ENCODE results near the gene PAK1.
"Not testable (repeated sequence)": the region's sequence is repeated elsewhere in the genome, so short reads cannot be mapped to it uniquely, and the experiment has no call there.

The PAK1 gene

DNA sequence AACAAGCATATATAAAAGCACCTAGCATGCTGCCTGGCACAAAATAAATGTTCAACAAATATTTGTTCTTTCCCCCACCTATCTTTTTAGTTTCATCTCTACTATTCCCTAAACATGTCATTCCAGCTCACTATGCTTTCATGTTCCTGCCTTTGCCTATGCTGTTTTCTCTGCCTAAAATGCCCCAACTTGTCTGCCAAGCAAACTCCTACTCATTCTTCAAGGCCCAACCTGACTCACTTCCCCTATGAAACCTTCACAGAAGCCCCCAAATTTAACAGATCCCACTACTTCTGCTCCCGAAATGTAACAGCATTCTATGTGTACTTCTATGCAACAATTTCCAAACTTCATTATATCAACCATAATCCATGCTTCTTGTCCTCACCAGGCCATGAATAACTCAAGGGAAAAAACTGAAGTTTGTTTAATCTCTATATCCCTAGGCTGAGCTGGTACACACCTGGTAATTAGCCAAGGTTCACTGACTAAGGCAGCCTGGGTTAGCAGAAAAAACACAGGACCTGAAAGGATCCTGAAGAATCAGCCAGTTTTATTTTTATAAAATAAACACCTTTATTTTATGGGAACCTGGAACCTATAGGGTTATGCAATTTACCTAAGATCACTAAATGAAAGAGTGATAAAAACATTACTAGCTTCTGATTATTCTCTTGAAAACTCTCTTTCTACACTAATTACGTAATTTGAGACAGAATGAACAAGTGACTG is 72.2 kb downstream of the PAK1 start:
- peak; percentile 96 for DNase-seq

DNA sequence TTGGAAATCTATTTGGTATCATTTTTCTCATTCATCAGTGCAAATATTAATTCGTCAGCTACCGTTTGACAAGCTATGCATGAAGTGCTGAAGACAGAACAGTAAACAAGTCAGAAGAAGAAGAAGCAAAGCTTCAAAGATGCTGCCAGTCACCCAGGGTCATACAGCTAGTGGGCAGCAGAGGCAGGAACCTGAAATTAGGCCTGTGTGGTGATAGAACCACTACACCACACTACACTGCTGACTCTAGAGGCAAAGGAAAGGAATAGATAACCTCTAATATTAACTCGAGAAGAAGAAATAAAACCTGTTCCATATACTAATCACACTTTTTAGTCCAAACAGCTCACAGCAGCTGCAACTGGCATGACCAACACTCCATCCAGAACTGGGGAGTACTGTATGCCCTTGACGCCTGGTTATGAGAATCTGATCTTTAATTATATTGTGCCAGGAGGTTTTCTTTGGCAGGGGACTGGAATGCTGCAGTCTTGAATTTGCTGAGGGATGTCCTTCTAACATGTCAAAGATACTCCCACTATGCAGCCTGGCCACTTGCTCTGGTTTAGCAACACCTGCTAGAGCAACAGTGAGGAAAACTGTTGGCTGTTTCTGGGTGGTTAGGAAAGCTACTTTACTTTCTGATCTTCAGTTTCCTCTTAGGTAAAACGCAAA is 73.0 kb downstream of the PAK1 start:
- no peak for DNase-seq

DNA sequence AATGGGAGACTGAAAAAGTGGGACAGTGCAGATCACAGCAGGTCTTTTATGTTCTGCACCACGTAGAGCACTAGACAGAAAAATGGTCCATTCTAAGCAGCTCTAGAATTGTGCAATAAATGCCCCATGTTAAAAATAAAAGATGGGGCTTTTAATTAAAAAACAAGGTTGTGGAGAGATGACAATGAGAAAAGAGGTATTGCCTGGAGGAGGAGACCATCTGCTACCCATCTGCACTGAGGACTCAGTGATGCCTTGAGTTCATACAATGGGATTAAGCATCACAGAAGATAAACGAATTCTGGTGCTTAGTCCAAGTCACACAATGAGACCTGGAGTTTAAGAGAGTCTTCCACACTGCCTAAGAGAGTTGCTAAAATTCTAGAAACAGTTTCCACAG is 73.6 kb downstream of the PAK1 start:
- DNase-seq: no peak

DNA sequence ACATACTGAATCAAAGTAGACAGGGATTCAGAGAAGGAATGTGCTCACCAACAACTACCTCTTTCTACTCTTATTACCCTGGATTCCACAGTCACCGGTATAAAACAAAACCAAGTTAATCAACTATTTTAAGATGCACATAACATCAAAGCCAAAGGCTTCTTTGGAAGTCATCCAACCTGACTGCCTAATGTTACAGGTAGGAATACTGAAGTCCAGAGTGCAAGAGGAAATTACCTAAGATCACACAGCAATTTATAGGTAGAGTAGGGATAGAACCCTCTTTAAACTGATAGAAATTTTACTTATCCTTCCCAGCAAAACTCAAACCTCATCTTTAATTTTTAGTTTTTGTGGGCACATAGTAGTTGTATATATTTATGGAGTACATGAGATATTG is 76.3 kb downstream of the PAK1 start:
- DNase-seq: no peak

DNA sequence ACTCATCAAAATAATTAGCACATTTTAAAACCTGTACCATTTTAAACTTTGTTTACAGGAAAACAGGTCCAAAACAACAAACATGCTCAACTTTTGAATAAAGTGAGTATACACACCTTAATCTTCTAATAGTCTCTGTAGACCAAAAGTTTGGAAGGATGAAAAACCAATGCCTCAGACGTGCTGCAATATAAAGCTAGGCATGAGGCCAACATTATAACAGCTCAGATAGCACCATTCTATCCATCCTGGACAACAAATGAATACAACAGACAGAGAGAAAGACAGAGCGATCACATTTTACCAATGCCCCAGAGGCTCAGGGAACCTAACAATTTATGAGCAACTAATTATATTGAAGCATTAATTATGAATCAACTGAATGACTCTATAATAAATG is 77.0 kb downstream of the PAK1 start:
- DNase-seq: peak; percentile 26

DNA sequence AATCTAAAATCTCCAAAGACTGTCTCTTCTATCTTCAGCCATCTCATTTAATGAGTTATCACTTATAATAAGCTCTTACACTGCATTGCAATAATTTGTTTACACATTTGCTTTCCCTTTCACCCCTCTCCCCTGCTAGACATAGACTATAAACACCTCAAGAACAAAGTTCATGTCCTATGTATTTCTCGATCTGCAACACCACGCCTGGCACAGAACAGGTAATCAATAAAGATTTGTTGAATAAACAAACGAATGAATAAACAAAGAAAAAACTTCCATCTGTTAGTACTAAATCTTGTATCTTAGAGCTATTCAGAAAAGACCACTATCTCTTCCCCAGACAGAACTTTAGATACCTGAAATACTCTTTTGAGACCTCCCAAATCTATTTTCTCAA is 77.6 kb downstream of the PAK1 start:
- no peak for DNase-seq

DNA sequence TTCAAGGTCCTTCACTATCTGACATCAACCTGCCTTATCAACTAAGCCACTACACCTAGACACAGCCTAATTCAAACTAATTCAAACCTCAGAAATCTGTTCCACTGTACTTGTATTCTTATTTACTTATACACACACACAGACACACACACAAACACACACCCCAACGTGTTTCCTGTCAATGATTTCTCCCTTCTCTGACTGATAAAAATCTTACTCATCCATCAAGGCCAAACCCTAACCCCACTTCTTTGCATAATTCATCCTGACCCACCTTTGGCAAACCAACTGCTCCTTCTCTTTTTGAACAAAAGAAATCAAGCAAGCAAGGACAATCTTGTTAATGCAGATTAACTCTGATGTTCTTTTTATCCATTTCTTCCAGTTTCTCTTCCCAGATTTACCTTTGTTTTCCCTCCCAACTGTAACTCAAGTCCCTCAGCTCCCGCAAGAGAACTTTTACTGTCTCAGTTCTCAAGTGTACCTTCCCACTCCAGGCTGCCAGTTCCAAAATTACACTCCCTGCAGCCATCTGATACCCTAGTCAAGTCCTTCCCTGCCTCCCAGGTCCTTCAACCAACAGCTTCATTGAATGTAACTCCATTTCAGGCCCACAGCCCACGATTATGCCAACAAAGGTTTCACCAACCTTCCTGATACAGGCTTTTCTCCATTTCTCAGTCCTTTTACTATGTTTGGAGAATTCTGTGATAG is 78.3 kb downstream of the PAK1 start:
- DNase-seq: no peak

DNA sequence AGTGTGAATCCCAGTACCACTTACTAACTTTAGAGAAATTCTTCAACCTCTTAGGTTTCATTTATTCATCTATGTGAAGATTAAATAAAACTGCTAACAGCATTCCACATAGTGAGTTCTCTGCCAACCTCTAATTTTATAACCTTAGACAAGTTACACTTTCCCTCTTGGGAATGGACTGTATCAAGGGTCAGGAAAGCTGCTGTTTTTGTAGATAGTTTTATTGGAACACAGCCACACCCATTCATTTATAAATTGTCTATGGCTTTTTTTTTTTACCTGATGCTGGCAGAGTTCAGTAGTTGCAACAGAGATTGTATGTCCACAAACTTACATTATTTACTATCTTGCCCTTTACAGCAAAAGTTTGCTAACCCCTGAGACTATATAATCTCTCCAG is 81.1 kb downstream of the PAK1 start:
- no peak for DNase-seq

DNA sequence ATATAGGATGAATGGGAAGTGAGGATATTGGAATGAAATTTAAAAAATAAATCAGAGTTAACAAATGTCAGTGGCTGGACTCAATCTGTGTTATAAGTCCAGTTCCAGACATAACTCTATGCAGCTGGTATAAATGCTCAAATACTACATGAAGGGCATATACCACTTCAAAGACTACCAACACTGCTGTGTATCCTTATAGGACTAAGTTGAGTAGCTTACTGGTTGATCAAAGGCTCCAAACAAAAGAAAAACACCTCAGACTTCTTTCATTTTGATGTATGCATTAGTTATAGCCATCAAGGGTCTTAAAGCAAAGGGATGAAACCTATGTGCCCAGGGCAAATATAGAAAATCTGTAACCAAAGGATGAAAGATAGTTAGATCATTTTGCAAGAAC is 86.2 kb downstream of the PAK1 start:
- DNase-seq: no peak

DNA sequence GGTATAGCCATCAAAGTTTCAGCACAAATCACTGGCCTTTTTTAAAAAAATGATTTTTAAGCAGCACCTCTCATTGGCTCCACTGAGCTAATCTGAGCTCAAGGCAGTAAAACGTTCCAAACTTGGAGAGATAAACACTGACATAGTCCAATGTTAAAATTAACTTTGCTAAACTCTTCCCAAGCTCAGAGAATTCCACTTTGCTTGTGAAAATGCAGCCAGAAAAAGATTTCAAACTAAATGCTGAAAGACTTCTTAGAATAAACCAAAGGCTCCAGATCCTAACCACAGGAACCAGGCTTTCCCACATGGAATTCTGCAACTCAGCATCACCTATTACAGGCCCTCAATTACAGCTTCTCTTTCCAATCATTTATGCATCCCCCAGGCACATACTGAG is 87.7 kb downstream of the PAK1 start:
- no peak for DNase-seq

DNA sequence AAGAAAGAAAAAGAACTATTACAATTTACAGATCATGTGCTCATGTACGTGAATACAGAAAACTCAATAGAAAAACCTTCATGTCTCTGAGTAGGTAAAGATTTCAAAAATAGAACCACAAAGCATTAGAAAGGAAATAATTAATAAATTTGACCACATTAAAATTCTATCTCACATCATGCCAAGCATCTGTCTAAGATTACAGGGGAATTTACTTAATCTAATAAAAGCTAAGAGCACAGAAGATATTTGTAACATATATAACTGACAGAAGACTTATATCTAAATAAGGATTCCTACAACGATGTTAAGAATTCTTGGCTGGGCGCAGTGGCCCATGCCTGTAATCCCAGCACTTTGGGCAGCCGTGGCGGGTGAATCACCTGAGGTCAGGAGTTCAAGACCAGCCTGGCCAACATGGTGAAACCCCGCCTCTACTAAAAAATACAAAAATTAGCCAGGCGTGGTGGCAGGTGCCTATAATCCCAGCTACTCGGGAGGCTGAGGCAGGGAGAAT is 88.6 kb downstream of the PAK1 start:
- not testable (repeated sequence) for DNase-seq

DNA sequence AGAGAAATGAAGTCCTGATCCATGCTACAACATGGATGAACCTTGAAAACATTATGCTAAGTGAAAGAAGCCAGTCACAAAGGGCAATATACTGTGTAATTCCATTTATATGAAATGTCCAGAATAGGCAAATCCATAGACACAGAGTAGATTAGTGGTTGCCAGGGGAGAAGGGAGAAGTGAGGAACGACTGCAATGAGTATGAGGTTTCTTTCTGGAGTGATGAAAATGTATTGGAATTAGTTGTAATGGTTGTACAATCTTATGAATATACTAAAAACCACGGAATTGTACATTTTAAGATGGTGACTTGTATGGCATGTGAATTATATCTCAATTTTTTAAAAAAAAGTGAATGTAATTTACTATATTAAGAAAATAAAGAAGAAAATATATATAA is 89.3 kb downstream of the PAK1 start:
- no peak for DNase-seq

DNA sequence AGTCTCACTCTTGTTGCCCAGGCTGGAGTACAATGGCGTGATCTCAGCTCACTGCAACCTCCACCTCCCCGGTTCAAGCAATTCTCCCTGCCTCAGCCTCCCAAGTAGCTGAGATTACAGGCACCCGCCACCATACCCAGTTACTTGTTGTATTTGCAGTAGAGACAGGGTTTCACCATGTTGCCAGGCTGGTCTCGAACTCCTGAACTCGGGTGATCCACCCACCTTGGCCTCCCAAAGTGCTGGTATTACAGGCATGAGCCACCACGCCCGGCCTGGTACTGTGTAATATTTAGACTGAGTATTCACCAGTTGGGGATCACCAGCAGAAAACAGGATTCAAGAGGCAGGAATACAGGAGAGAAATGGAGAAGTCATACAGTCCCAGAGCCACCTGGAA is 90.5 kb downstream of the PAK1 start:
- not testable (repeated sequence) for DNase-seq

DNA sequence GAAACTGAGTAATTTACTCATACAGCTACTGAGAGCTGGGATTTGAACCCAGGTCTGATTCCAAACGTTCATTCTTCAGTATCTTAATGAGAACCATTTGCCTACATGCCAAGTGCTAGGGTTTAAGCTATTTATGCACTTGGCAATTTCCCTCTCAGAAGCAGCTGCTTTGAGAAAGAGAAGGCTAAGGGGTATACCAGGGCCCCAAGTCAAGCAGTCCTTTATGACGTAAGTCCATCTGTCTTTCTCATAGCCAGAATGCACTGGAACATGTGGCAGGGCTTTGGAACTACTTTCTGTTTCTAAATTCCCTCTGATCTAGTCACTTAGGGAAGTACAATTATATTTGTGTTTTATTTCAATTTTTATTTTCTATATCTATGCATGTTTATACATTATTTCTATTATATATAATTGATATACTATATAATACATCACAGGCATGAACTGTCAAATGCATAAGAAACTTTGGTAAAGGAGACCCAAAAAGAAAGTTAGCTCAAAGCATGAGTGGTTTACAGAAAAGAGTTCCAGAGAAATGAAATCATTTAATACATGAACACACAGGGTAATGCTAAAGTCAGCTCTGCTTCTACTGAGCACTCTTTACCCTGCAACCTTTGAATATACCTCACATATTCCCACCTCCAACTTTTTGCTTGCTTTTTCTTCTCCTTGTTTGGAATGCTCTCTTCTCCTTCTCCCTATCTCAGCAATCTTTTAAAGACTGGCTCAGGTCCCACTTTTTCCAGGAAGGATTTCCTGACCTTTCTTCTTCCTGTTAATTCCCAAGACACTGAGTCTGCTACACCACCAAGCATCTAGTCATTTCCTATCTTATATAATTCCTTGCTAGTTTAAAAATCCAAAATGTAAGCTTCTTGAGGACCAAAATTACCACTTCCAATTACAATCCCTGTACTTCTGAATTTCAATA is 91.9 kb downstream of the PAK1 start:
- DNase-seq: no peak

DNA sequence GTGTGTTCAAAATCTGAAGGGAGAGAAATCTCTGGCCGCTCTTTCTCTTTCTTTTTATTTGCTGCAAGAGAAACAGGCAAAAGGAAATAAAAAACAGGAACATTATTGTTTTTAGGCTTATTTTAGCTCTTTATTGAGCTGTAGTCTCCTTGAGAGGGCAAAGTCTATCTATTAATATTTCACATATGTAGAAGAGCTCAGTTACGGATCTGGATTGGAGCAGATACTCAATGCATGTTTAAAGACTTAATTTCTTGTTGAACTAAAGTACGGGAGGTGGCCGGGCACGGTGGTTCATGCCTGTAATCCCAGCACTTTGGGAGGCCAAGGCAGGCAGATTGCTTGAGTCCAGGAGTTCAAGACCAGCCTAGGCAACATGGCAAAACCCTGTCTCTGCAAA is 94.0 kb downstream of the PAK1 start:
- no peak for DNase-seq

DNA sequence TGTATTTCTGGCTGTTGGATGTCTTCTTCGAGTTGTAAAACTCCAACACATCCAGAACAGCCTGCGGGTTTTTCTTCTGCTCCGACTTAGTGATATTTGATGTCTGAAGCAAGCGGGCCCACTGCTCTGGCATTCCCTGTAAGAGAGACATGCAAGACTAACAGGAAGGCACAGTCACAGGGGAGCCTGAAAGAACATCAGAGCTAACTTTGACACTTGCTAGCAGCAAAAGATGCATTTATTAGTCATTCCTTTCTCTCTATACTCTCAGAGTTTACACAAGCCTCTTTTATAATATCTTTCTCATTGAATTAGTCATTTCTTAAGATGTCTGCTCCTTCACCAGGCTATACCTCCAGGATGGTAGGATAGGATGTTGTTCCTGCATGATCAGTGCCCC is 94.6 kb downstream of the PAK1 start:
- DNase-seq: no peak

DNA sequence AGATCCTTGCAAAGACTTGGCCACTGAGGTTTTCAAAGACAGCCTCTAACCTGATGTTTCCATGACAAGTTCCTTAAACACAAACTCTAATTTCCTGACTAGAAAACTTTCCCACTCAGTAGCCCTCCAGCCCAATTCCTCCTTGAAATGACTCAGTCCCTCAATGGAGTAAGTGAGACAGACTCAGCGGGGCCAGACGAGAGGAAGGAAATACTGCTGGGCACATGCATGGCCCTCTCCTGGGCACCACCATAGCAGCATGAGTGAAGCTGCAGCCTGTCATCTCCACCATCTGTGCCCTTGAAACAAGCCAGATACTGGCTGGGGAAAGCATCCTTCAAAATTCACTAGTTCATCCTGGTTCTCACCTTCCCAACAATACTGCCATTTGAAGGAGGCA is 96.2 kb downstream of the PAK1 start:
- no peak for DNase-seq

DNA sequence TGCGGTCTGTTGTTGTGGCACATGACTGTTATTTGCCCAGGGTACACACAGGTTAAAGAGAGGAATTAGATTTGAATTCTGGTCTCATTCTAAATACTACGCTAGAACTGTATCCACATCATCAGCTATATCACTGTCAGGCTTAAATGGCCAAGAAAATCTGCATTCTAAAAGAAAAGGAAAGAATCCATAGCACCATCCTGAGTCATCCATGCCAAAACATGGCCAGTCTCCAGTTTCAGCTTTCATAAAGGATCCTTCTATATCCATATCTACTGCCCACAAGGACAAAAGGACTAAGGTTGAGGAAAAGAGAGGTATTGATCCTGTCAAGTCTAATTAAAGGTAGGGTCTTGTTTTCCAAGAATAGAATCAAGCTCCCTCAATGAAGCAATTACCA is 98.8 kb downstream of the PAK1 start:
- no peak for DNase-seq

DNA sequence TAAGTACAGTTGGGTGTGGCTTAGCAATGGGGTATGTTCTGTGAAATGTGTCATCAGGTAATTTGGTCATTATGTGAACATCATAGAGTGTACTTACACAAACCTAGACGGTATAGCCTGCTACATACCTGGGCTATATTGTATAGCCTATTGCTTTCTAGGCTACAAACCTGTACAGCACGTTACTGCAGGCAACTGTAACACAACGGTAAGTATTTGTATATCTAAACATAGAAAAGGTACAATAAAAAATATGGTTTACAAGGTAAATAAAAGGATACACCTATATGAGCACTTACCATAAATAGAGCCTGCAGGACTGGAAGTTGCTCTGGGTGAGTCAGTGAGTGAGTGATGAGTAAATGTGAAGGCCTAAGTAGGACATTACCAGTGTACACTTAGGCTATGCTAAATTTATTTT is 99.3 kb downstream of the PAK1 start:
- no peak for DNase-seq

DNA sequence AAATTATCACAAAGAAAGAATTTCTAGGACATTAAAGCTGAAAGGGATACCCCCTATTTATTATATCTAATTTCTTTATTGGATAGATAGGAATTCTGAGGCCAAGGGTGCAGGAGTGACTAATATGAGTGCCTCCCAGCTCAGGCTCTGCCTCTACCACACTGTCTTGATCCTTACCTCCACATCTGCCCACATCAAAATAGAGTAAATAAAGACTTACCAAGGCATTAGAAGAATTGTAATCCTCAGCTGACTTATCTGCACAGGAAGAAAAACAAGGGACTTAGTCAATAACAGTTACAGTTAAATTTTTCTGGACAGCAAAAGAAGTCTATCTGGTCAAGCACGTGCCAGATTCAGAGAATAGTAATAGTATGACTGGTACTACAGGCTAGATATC is 99.8 kb downstream of the PAK1 start:
- no peak for DNase-seq

DNA sequence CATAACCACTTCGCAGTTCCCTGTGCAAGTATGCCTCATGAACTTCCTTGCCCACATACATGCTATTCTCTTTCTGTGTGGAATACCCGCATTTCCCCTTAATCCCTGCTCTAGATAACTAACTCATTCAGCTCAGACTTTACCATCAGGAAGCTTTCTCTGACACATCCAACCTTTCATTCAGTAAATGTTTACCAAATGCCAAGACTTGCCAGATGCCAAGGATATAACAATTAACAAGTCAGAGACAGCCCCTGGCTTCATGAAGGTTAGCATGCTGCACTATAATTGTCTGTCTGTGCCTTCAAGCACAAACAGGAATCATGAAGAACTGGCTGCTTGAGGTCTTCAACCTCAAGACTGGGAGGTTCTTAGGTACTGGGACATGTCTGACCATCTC is 101.2 kb downstream of the PAK1 start:
- DNase-seq: no peak

DNA sequence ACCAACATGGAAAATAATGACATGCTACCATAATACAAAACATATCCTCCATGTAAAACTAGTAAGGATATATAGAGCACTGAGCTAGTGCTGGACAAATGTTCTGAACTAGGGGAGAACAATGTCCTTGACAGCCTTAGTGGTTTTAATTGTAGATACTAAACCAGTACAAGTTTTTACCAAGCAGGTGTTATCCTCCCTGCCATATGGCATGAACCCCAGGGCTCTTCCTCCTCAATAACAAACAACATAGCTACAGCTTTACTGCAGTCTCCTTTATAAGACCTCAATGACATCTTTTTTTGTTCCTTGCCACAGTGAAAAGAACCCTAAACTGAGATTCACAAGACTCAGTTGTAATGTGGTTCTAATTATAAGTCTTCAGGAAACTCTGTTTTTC is 102.2 kb downstream of the PAK1 start:
- DNase-seq: no peak

DNA sequence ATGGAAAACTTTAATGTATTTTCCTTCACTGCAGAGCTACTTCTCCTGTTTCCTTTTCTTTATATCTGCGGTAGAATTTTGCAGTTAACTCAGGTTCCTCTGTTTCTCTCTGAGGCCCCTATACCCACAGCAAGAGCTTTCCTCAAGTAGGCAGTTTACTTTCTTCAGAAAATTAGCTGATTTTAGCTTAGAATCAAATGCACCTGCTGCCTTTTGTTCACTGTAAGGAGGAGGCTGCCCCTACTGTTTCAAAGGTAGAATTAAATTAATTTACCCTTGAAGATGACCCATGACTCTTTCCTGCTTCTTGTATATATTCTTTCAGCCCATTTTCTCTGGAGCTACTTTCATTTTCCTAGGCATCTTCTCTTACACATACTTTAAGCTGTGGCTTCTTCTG is 103.7 kb downstream of the PAK1 start:
- DNase-seq: no peak

Measured in NCI-H1105 treated with DMSO at 0.1 percent for 48 hours (cell line).